GM21390 (cell line): Measurements from ENCODE around the gene PPM1M.

ENCODE experiments used
- ATAC-seq: cut with Tn5 transposase; IDR thresholded peaks from one replicate; pipeline ENCODE4 v1.9.1; 2021; ENCODE audit not compliant: unreplicated experiment

Gene PPM1M

DNA sequence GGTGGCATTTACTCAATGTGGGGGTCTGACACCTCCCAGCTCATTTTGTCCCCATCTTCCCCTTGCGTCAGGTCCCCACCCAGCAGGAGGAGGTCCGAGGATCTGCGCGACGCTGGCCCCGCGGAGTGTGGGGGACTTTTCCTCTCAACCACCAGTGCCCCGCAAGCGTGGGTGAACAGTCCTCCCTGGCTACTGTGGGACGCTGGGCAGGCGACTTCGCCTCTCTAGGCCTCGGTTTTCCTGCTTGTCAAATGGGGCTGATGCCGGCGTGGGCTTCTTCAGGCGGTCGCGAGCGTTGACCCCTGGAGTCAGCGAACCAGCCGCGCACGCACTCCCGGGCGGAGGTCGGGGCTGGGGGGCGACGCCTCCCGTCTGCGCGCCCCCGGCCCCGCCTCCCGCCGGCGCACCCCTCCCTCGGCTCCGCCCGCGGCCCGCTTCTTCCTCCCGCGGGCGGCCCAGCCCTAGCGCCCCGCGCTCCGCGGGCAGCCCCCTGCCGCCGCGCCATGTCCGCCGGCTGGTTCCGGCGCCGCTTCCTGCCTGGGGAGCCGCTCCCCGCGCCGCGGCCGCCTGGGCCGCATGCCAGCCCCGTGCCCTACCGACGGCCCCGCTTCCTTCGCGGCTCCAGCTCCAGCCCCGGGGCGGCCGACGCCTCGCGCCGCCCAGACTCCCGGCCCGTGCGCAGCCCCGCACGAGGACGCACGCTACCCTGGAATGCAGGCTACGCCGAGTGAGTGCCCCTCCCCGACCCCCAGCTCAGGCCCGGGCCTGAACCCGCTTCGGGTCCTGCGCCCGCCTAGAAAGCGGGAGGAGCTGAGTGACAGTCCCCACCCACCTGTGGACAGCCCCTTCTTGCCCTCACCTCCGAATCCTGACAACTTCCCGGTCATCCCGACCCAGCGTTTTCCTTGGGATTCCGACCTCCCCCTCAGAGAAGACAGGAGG, at the start of gene PPM1M:
Gene PPM1M (plus strand): TSS at position 438 of the 942 bp plus-strand sequence. CDS start 66 bp downstream, at position 504.
- peak; percentile 31 for ATAC-seq

GRCh38 chr3:52195823-52196331, 49.7 kb upstream of the PPM1M start:
- ATAC-seq = no peak

DNA sequence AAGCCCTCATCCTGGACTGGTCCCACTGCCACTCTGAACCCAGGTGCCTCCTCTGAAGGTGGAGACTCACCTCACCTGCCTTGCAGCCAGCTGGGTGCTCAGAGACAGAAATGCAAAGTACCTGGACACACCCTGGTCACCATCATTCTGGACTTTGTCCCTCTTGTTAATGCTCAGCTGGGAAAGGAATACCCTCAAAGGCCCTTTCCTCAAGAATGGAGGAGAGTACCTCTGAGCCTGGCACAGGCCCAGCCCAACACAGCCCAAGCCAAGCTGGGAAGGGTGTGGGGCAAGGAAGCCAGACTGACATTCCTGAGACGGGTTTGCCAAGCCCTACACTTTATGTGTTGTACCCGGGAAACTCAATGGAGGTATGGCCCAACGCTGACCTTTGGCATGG, 48.6 kb upstream of the PPM1M start:
- ATAC-seq = no peak

DNA sequence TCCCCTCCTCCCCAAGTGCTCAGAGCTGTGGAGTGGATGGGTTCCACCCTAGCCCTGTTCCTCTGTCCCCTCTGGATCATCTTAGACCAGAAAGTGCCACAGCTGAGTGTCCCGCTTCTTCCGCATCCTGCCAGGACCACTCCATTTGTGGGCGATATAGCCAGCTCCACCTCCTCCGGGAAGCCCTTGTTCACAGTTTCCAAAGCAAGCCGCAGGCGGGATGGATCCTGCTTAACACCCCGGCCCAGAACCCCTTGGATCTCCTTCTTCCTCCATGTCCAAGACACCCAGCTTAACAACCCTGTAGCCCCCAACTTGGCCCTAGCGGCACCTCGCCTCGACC, 48.1 kb upstream of the PPM1M start:
- no peak for ATAC-seq

DNA sequence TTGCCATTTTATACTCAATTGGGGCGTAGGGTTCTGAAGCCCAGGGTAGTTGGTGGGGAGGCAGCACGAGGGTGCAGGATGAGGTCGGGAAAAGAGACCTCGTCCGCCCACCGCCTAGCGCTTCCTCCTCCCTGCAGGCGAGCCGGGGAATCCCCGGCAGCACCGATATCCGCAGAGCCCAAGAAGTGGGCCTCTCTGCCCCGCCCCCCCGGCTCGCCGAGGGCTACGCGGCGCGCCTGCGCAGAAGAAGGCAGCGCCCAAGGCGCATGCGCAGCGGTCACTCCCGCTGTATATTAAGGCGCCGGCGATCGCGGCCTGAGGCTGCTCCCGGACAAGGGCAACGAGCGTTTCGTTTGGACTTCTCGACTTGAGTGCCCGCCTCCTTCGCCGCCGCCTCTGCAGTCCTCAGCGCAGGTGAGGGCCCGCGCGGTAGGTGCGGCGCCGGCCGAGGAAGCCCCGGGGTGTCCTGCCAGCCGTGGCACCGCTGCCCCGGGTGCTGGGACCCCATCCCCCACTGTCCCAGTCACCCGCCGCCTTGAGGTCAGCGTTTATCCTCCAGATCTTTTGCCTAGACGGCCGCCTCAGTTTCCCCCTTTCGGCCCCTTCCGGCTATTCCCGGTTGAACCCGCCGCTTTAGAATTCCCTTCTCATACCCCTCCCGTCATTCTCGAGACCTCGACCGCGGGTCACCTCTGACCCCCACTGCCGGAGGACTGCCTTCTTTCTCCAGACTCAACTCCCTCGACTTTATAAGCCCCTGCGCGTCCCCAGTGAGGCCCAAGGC, 47.5 kb upstream of the PPM1M start, which contains the start of gene ALAS1:
Gene ALAS1 (plus strand): TSS at position 319 of the 784 bp plus-strand sequence. CDS start 1,082 bp downstream, outside the sequence.
- peak; percentile 73 for ATAC-seq

- ATAC-seq = peak; percentile 1
Measured at GRCh38 chr3:52198643-52199608, 46.6 kb upstream of the PPM1M start.

DNA sequence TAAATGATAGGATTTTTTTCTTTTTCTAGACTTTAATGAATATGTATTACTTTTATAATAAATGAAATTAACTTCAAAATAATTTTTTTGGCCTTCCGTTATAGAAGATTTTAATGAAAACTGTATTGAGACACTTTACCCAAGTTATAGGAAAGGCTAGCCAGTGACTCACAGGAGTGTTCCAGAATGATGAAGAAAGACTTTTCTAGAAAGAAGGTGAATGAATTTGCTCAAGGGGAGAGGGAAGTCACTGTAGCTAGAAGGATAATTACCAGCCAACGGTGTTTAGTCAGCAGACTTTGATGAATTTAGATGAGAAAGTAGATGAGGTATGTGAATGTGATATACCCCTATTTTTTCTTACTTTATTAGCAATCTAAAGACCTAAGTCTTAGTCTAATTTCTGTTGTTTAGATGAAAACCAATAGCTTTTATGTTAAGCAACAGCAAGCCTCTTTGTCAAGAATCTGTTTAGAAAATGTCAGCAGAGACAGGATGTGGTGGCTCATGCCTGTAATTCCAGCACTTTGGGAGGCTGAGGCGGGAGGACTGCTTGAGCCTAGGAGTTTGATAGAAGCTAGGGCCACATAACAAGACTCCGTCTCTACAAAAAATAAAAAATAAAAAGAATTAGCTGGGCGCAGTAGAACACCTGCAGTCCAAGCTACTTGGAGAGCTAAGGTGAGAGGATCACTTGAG, 44.4 kb upstream of the PPM1M start:
- ATAC-seq = no peak

- ATAC-seq = no peak
Measured at GRCh38 chr3:52202384-52203077, 43.0 kb upstream of the PPM1M start.

DNA sequence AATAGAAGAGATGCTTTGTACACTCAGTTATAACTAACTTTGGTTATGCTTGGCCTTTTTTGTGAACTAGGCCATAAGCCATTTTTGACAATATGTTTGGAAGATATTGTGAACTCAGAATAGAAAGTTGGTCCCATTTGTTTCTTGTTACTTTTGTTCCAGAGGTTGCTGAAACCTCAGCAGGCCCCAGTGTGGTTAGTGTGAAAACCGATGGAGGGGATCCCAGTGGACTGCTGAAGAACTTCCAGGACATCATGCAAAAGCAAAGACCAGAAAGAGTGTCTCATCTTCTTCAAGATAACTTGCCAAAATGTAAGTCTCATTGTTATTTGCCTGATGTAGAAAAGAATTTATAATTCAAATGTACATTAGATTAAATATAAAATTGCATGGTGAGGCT, 41.9 kb upstream of the PPM1M start:
- no peak for ATAC-seq

DNA sequence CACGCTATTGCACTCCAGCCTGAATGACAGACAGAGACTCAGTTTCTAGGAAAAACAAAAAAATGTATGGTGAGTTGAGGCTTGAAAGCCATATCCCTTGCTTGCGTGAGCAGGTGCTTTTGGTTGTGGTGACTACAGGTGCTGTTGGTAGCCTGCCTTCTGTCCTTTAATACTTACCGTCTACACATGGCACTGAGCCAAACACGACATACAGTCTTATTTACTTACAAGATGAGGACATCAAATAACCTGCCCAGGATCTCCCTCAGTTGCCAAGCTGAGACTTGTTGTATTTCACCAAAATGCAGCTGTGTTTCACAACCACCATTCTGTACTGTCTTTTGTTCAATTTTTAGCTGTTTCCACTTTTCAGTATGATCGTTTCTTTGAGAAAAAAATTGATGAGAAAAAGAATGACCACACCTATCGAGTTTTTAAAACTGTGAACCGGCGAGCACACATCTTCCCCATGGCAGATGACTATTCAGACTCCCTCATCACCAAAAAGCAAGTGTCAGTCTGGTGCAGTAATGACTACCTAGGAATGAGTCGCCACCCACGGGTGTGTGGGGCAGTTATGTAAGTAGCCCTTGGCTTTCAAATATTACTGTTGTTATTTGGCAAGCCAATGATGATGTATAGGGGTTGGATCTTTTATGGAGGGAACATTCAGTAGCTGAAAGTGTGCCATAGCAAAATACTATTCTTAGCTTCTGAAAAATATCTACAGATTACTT, 41.1 kb upstream of the PPM1M start:
- ATAC-seq = no peak

DNA sequence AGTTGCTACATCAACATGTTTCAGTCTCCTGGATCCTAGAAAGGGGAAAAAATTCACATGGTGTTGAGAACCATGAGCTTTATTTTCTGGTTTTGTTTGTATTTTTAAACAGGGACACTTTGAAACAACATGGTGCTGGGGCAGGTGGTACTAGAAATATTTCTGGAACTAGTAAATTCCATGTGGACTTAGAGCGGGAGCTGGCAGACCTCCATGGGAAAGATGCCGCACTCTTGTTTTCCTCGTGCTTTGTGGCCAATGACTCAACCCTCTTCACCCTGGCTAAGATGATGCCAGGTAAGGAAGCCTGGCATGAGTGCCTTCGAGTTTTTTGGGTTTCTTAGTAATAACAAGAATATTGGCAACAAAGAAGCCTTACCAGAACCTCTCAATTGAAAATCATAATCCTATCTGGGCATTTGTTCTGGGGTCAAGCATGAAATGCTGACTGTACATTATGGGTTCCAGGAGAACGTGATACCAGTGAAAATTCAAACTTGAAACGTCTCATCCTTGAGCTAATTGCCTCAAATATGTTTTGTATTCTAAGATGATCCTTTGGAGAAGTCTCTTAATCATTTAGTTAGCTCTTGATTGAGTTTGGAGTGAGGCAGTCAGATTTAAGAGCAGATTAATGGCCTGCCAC, 39.7 kb upstream of the PPM1M start:
- ATAC-seq = no peak

DNA sequence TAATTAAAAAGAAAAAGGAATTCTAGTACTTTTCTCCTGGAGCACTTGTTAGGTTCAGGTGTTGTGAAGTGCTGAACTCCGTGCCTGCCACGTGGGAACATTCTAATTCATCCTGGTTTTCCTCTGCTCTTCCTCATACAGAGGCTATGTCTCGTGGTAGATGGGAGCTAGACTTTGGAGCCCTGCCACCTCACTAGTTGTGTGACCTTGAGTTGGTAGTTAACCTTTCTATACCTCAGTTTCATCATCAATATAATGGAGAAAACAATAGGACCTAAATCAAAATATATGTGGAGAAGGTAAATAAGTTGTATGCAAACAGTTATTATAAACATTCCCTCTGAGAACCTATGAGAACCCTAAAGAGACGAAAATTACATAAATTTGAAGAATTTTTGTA, 37.0 kb upstream of the PPM1M start:
- no peak for ATAC-seq

GRCh38 chr3:52210037-52210436, 35.5 kb upstream of the PPM1M start:
- no peak for ATAC-seq

- no peak for ATAC-seq
Measured at GRCh38 chr3:52210550-52211046, 35.0 kb upstream of the PPM1M start.

- no peak for ATAC-seq
Measured at GRCh38 chr3:52211268-52211891, 34.2 kb upstream of the PPM1M start.

- ATAC-seq = no peak
Measured at GRCh38 chr3:52213005-52213404, 32.6 kb upstream of the PPM1M start.

GRCh38 chr3:52213901-52214300, 31.7 kb upstream of the PPM1M start:
- ATAC-seq = no peak

GRCh38 chr3:52215351-52215750, 30.2 kb upstream of the PPM1M start:
- no peak for ATAC-seq
